WI38 (cell line): Measurements from ENCODE around the gene NPSR1.

Experiments
- H3K4me3 ChIP-seq: 2 replicates; pipeline ENCODE4 v1.5.1; 2011; ENCODE audit warnings: low read depth, mild to moderate bottlenecking, control low read depth, low read length
- CTCF ChIP-seq: IDR thresholded peaks from 2 replicates; pipeline ENCODE4 v1.5.1; 2012; ENCODE audit warnings: low read depth, mild to moderate bottlenecking, control low read depth, low read length

Gene NPSR1

GRCh38 chr7:34675749-34676374, 17.8 kb downstream of the NPSR1 start:
- no peak for TF ChIP-seq CTCF
- no peak overlapping the region for H3K4me3 ChIP-seq

GRCh38 chr7:34677491-34677890, 19.5 kb downstream of the NPSR1 start:
- TF ChIP-seq CTCF, result no peak
- H3K4me3 ChIP-seq, result no peak overlapping the region

- no peak overlapping the region for H3K4me3 ChIP-seq
- no peak for TF ChIP-seq CTCF
Observed at GRCh38 chr7:34687529-34687928, 29.5 kb downstream of the NPSR1 start.

GRCh38 chr7:34696415-34696814, 38.4 kb downstream of the NPSR1 start:
- no peak for TF ChIP-seq CTCF
- H3K4me3 ChIP-seq, result no peak overlapping the region

GRCh38 chr7:34709771-34710170, 51.8 kb downstream of the NPSR1 start:
- no peak for TF ChIP-seq CTCF
- no peak overlapping the region for H3K4me3 ChIP-seq

GRCh38 chr7:34718867-34719266, 60.8 kb downstream of the NPSR1 start:
- H3K4me3 ChIP-seq, result no peak overlapping the region

GRCh38 chr7:34719636-34720035, 61.6 kb downstream of the NPSR1 start:
- no peak for TF ChIP-seq CTCF
- no peak overlapping the region for H3K4me3 ChIP-seq

More at GRCh38 chr7:34718867-34719266, 60.8 kb downstream of the NPSR1 start:
- no peak for TF ChIP-seq CTCF
